GM23338 (cell line): ENCODE measurements around the gene IGDCC3. TPM values are rescaled to one million over a fixed set of nuclear protein-coding genes. Genes with fewer than 3 reads are reported as not detected.
A peak's percentile ranks its signal among the peaks of the same experiment; 100 is the strongest.

ENCODE experiments used
- ATAC-seq: fragments of 200-7000 bp; cut with Tn5 transposase; 3 replicates; pipeline ENCODE4 v1.9.1; 2020
- DNase-seq: peaks from one replicate; pipeline ENCODE4 v3.0.0-alpha.2; 2015; ENCODE audit warnings: low spot score
- H2AFZ ChIP-seq: fragments of 200-600 bp; sonication (generic); 2 replicates; pipeline ENCODE4 v1.8.0; 2016; ENCODE audit warnings: antibody characterized with exemption, mild to moderate bottlenecking, moderate library complexity
- H3F3A ChIP-seq: fragments of 200-600 bp; sonication (generic); replicated peaks from 2 replicates; pipeline ENCODE4 v1.8.0; 2017; ENCODE audit warnings: antibody characterized with exemption, mixed run types, low read depth
- H3K27ac ChIP-seq: fragments of 200-600 bp; sonication (generic); 2 replicates; pipeline ENCODE4 v1.6.1; 2016; ENCODE audit warnings: low read depth
- H3K27me3 ChIP-seq: fragments of 200-600 bp; sonication (generic); 2 replicates; pipeline ENCODE4 v1.8.0; 2016; ENCODE audit warnings: mild to moderate bottlenecking, mixed run types, moderate library complexity; ENCODE audit not compliant: insufficient read depth
- H3K36me3 ChIP-seq: fragments of 200-600 bp; sonication (generic); 2 replicates; pipeline ENCODE4 v1.8.0; 2016; ENCODE audit warnings: mild to moderate bottlenecking; ENCODE audit not compliant: insufficient read depth
- H3K4me1 ChIP-seq: fragments of 200-600 bp; sonication (generic); 2 replicates; pipeline ENCODE4 v1.8.0; 2016; ENCODE audit warnings: mild to moderate bottlenecking, moderate library complexity; ENCODE audit not compliant: insufficient read depth
- H3K4me2 ChIP-seq: fragments of 200-600 bp; sonication (generic); 2 replicates; pipeline ENCODE4 v1.7.1; 2017; ENCODE audit warnings: mixed run types
- H3K4me3 ChIP-seq: fragments of 200-600 bp; sonication (generic); 2 replicates; pipeline ENCODE4 v1.6.1; 2016; ENCODE audit warnings: mixed run types
- H3K79me2 ChIP-seq: fragments of 200-600 bp; sonication (generic); replicated peaks from 2 replicates; pipeline ENCODE4 v1.8.0; 2017; ENCODE audit warnings: mild to moderate bottlenecking; ENCODE audit not compliant: insufficient read depth
- H3K9me2 ChIP-seq: fragments of 200-600 bp; sonication (generic); 2 replicates; pipeline ENCODE4 v1.8.0; 2017; ENCODE audit not compliant: insufficient read depth
- H4K20me1 ChIP-seq: fragments of 200-600 bp; sonication (generic); replicated peaks from 2 replicates; pipeline ENCODE4 v1.8.0; 2017; ENCODE audit warnings: mild to moderate bottlenecking; ENCODE audit not compliant: insufficient read depth
- H3K27ac Mint-ChIP-seq: 2 replicates; pipeline ENCODE4 v1.8.0; 2020; ENCODE audit warnings: inconsistent platforms, mild to moderate bottlenecking, moderate library complexity, mixed read lengths
- H3K27me3 Mint-ChIP-seq: 3 replicates; pipeline ENCODE4 v1.8.0; 2022; ENCODE audit warnings: low read depth, mild to moderate bottlenecking, moderate library complexity, mixed read lengths, inconsistent platforms; ENCODE audit not compliant: insufficient read depth, poor library complexity
- H3K36me3 Mint-ChIP-seq: 3 replicates; pipeline ENCODE4 v1.8.0; 2021; ENCODE audit warnings: low read depth, mild to moderate bottlenecking, inconsistent platforms, moderate library complexity, mixed read lengths
- H3K4me1 Mint-ChIP-seq: 3 replicates; pipeline ENCODE4 v1.8.0; 2020; ENCODE audit warnings: mild to moderate bottlenecking, inconsistent platforms, mixed read lengths
- H3K4me3 Mint-ChIP-seq: 3 replicates; pipeline ENCODE4 v1.8.0; 2021; ENCODE audit warnings: moderate library complexity, mild to moderate bottlenecking, inconsistent platforms, mixed read lengths
- H3K9me3 Mint-ChIP-seq: 3 replicates; pipeline ENCODE4 v1.8.0; 2020; ENCODE audit warnings: moderate library complexity, mild to moderate bottlenecking, inconsistent platforms, mixed read lengths
- CREB1 ChIP-seq: fragments of 250-450 bp; sonication (Bioruptor Pico); IDR thresholded peaks from 2 replicates; pipeline ENCODE4 v1.5.0; 2020; ENCODE audit warnings: low read depth, mild to moderate bottlenecking, moderate library complexity
- EZH2 ChIP-seq: fragments of 200-600 bp; sonication (generic); IDR thresholded peaks from one replicate; pipeline ENCODE4 v1.8.0; 2017; ENCODE audit warnings: antibody characterized with exemption, mild to moderate bottlenecking, low read depth; ENCODE audit not compliant: unreplicated experiment
- EZH2phosphoT487 ChIP-seq: fragments of 200-600 bp; sonication (generic); IDR thresholded peaks from one replicate; pipeline ENCODE4 v1.8.1; 2018; ENCODE audit warnings: antibody characterized with exemption; ENCODE audit not compliant: unreplicated experiment
- JUNB ChIP-seq: IDR thresholded peaks from one replicate; pipeline ENCODE4 v1.6.1; 2016; ENCODE audit warnings: antibody characterized with exemption; ENCODE audit not compliant: unreplicated experiment
- NANOG ChIP-seq: IDR thresholded peaks from 2 replicates; pipeline ENCODE4 v1.6.1; 2016; ENCODE audit warnings: antibody characterized with exemption, borderline replicate concordance
- POLR2AphosphoS5 ChIP-seq: IDR thresholded peaks from 2 replicates; pipeline ENCODE4 v1.6.1; 2016; ENCODE audit warnings: antibody characterized with exemption, low read depth
- STAT1 ChIP-seq: IDR thresholded peaks from one replicate; pipeline ENCODE4 v1.6.1; 2016; ENCODE audit warnings: antibody characterized with exemption; ENCODE audit not compliant: unreplicated experiment
- ZNF114 ChIP-seq: fragments of 250-450 bp; sonication (Bioruptor Pico); IDR thresholded peaks from 2 replicates; pipeline ENCODE4 v1.5.0; 2020; ENCODE audit warnings: mild to moderate bottlenecking, moderate library complexity
- ZNF331 ChIP-seq: fragments of 250-450 bp; sonication (Bioruptor Pico); IDR thresholded peaks from 2 replicates; pipeline ENCODE4 v1.5.0; 2020; ENCODE audit warnings: low read depth, mild to moderate bottlenecking, moderate library complexity
- polyA plus RNA-seq: library from polyadenylated mRNA; unstranded; fragments of >200 nt; fragmentation: Nextera tagmentation; extraction: Ambion mirVana; gene quantifications from 2 replicates; pipeline ENCODE4 v1.2.1, GENCODE V29; 2016
- total RNA-seq: library from RNA; depleted of rRNA; stranded (reverse); fragments of >200 nt; shearing (Covaris generic); gene quantifications from 2 replicates; pipeline ENCODE4 v1.2.3, GENCODE V29; 2014
- TF ChIP-seq, protein P1 (sequence below): IDR thresholded peaks from one replicate; pipeline ENCODE4 v1.6.1; 2018; ENCODE audit warnings: antibody characterized with exemption; ENCODE audit not compliant: unreplicated experiment
- TF ChIP-seq, protein P2 (sequence below): fragments of 250-450 bp; sonication (Bioruptor Pico); IDR thresholded peaks from 2 replicates; pipeline ENCODE4 v1.5.0; 2020; ENCODE audit warnings: mild to moderate bottlenecking, moderate library complexity
- TF ChIP-seq, protein P3 (sequence below), 2 experiments: fragments of 200-600 bp in 1 of 2; sonication (generic) in 1 of 2; conservative IDR thresholded peaks; 2 replicates each; pipeline versions ENCODE4 v1.5.1 to v1.6.1; 2016 to 2017; ENCODE audit warnings: antibody characterized with exemption in 2 of 2, low read depth in 2 of 2, mild to moderate bottlenecking in 2 of 2, moderate library complexity in 1 of 2
- TF ChIP-seq, protein P4 (sequence below): IDR thresholded peaks from 2 replicates; pipeline ENCODE4 v1.6.1; 2016; ENCODE audit warnings: antibody characterized with exemption

IGDCC3 gene
- total and polyA plus RNA-seq, 2 experiments from 2014 or later = 15.3 to 30.7 TPM

DNA sequence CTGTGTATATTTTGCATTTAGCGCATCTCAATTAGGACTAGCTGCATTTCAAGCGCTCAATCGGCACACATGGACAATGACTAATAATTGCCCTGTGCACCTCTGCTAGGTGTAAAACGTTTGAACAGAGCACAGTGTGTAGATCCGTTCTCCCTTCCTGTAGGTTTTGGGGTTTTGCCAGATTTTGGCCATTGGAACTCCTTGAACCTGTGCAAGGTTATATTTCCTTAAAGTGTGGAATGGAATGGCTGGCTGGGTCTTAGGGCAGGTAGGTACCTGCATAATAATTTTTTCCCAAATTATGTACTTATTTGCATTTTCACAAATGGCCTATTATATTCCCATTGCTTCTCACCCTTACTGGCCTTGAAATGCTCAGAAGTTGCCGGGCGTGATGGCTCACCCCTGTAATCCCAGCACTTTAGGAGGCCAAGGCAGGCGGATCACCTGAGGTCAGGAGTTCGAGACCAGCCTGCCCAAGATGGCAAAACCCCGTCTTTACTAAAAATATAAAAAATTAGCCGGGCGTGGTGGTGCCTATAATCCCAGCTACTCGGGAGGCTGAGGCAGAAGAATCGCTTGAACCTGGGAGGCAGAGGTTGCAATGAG is 72.5 kb downstream of the IGDCC3 start:
- 0 out of 3 replicates have a peak overlapping the region, but pooled peaks have one; percentile 80 for H3K4me3 Mint-ChIP-seq
- Histone ChIP-seq H3K79me2 (no peaks in the 10 kb centered on the region), H4K20me1 (no peaks in the 10 kb centered on the region), H3K4me1 (0 out of 2 replicates have a peak, but pooled peaks cover 3% of the 10 kb centered on the region), H2AFZ (no peak overlapping the region), H3K27me3 (no peaks in the 10 kb centered on the region), H3F3A (no peaks in the 10 kb centered on the region; the same call in 1 of the 2 replicates), H3K27ac (peak overlapping the region; percentile 8; the same call in 1 of the 2 replicates), H3K4me2 (0 out of 2 replicates have a peak overlapping the region, but pooled peaks have one; percentile 21), H3K36me3 (no peaks in the 10 kb centered on the region), H3K9me2 (no peaks in the 10 kb centered on the region), H3K4me3 (no peak overlapping the region)
- ATAC-seq (peak; percentile 20), DNase-seq (no peak)
- H3K36me3 Mint-ChIP-seq = no peaks in the 10 kb centered on the region
- H3K9me3 Mint-ChIP-seq = peaks cover 10% of the 10 kb centered on the region; the same call in 2 of the 3 replicates
- peaks cover 13% of the 10 kb centered on the region for H3K4me1 Mint-ChIP-seq
- TF ChIP-seq NANOG (no peak), EZH2 (no peak), ZNF331 (CRISPR knock-in tag) (no peak), STAT1 (no peak), POLR2AphosphoS5 (no peak), CREB1 (CRISPR knock-in tag) (no peak), EZH2phosphoT487 (no peak), JUNB (no peak), ZNF114 (CRISPR knock-in tag) (no peak)
- TF ChIP-seq, protein P1, sequence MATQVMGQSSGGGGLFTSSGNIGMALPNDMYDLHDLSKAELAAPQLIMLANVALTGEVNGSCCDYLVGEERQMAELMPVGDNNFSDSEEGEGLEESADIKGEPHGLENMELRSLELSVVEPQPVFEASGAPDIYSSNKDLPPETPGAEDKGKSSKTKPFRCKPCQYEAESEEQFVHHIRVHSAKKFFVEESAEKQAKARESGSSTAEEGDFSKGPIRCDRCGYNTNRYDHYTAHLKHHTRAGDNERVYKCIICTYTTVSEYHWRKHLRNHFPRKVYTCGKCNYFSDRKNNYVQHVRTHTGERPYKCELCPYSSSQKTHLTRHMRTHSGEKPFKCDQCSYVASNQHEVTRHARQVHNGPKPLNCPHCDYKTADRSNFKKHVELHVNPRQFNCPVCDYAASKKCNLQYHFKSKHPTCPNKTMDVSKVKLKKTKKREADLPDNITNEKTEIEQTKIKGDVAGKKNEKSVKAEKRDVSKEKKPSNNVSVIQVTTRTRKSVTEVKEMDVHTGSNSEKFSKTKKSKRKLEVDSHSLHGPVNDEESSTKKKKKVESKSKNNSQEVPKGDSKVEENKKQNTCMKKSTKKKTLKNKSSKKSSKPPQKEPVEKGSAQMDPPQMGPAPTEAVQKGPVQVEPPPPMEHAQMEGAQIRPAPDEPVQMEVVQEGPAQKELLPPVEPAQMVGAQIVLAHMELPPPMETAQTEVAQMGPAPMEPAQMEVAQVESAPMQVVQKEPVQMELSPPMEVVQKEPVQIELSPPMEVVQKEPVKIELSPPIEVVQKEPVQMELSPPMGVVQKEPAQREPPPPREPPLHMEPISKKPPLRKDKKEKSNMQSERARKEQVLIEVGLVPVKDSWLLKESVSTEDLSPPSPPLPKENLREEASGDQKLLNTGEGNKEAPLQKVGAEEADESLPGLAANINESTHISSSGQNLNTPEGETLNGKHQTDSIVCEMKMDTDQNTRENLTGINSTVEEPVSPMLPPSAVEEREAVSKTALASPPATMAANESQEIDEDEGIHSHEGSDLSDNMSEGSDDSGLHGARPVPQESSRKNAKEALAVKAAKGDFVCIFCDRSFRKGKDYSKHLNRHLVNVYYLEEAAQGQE = no peak
- TF ChIP-seq, protein P2, sequence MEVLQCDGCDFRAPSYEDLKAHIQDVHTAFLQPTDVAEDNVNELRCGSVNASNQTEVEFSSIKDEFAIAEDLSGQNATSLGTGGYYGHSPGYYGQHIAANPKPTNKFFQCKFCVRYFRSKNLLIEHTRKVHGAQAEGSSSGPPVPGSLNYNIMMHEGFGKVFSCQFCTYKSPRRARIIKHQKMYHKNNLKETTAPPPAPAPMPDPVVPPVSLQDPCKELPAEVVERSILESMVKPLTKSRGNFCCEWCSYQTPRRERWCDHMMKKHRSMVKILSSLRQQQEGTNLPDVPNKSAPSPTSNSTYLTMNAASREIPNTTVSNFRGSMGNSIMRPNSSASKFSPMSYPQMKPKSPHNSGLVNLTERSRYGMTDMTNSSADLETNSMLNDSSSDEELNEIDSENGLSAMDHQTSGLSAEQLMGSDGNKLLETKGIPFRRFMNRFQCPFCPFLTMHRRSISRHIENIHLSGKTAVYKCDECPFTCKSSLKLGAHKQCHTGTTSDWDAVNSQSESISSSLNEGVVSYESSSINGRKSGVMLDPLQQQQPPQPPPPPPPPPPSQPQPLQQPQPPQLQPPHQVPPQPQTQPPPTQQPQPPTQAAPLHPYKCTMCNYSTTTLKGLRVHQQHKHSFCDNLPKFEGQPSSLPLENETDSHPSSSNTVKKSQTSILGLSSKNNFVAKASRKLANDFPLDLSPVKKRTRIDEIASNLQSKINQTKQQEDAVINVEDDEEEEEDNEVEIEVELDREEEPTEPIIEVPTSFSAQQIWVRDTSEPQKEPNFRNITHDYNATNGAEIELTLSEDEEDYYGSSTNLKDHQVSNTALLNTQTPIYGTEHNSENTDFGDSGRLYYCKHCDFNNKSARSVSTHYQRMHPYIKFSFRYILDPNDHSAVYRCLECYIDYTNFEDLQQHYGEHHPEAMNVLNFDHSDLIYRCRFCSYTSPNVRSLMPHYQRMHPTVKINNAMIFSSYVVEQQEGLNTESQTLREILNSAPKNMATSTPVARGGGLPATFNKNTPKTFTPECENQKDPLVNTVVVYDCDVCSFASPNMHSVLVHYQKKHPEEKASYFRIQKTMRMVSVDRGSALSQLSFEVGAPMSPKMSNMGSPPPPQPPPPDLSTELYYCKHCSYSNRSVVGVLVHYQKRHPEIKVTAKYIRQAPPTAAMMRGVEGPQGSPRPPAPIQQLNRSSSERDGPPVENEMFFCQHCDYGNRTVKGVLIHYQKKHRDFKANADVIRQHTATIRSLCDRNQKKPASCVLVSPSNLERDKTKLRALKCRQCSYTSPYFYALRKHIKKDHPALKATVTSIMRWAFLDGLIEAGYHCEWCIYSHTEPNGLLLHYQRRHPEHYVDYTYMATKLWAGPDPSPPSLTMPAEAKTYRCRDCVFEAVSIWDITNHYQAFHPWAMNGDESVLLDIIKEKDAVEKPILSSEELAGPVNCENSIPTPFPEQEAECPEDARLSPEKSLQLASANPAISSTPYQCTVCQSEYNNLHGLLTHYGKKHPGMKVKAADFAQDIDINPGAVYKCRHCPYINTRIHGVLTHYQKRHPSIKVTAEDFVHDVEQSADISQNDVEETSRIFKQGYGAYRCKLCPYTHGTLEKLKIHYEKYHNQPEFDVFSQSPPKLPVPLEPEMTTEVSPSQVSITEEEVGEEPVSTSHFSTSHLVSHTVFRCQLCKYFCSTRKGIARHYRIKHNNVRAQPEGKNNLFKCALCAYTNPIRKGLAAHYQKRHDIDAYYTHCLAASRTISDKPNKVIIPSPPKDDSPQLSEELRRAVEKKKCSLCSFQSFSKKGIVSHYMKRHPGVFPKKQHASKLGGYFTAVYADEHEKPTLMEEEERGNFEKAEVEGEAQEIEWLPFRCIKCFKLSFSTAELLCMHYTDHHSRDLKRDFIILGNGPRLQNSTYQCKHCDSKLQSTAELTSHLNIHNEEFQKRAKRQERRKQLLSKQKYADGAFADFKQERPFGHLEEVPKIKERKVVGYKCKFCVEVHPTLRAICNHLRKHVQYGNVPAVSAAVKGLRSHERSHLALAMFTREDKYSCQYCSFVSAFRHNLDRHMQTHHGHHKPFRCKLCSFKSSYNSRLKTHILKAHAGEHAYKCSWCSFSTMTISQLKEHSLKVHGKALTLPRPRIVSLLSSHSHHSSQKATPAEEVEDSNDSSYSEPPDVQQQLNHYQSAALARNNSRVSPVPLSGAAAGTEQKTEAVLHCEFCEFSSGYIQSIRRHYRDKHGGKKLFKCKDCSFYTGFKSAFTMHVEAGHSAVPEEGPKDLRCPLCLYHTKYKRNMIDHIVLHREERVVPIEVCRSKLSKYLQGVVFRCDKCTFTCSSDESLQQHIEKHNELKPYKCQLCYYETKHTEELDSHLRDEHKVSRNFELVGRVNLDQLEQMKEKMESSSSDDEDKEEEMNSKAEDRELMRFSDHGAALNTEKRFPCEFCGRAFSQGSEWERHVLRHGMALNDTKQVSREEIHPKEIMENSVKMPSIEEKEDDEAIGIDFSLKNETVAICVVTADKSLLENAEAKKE = no peak
- TF ChIP-seq, protein P3, sequence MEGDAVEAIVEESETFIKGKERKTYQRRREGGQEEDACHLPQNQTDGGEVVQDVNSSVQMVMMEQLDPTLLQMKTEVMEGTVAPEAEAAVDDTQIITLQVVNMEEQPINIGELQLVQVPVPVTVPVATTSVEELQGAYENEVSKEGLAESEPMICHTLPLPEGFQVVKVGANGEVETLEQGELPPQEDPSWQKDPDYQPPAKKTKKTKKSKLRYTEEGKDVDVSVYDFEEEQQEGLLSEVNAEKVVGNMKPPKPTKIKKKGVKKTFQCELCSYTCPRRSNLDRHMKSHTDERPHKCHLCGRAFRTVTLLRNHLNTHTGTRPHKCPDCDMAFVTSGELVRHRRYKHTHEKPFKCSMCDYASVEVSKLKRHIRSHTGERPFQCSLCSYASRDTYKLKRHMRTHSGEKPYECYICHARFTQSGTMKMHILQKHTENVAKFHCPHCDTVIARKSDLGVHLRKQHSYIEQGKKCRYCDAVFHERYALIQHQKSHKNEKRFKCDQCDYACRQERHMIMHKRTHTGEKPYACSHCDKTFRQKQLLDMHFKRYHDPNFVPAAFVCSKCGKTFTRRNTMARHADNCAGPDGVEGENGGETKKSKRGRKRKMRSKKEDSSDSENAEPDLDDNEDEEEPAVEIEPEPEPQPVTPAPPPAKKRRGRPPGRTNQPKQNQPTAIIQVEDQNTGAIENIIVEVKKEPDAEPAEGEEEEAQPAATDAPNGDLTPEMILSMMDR (conservative IDR thresholded peaks at IDR 0.05; ENCODE audit: low read depth in 2 of 2) = no peak
- TF ChIP-seq, protein P4, sequence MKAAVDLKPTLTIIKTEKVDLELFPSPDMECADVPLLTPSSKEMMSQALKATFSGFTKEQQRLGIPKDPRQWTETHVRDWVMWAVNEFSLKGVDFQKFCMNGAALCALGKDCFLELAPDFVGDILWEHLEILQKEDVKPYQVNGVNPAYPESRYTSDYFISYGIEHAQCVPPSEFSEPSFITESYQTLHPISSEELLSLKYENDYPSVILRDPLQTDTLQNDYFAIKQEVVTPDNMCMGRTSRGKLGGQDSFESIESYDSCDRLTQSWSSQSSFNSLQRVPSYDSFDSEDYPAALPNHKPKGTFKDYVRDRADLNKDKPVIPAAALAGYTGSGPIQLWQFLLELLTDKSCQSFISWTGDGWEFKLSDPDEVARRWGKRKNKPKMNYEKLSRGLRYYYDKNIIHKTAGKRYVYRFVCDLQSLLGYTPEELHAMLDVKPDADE = no peak
- H3K27me3 Mint-ChIP-seq = peaks cover 32% of the 10 kb centered on the region
- H3K27ac Mint-ChIP-seq = peak overlapping the region; percentile 100
